Measurements from ENCODE around the gene PARPBP.
"Not testable (repeated sequence)": the region's sequence is repeated elsewhere in the genome, so short reads cannot be mapped to it uniquely, and the experiment has no call there.

PARPBP gene

DNA sequence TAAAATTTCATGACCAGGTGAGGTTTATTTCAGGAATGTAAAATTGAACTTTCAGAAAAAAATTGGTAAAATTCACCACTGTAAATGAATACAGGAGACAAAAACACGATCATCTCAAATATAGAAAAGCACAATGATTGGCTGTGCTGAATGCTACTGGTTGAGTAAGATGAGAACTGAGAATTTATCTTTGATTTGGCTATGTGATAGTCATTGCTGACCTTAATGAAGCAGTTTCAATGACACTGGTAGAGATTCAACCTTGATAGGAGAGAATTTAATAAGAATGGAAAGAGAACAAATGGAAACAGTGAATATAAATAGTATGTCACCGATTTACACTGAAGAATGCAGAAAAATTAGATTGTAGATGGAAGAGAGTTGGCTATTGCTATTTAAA lies 84.0 kb downstream of the PARPBP start:
- Histone ChIP-seq H3K4me1 (ENCODE audit: insufficient read depth, low read length) (no peaks in the 10 kb centered on the region), H3K36me3 (ENCODE audit: insufficient read depth, low read depth, low read length) (peaks cover 32% of the 10 kb centered on the region), H3K27ac (ENCODE audit: low read length) (no peak overlapping the region), H3K9me3 (ENCODE audit: insufficient read depth, low read depth, low read length) (peaks cover 19% of the 10 kb centered on the region), H3K4me3 (ENCODE audit: low read length) (no peak overlapping the region), H3K27me3 (ENCODE audit: insufficient read depth, low read length) (no peaks in the 10 kb centered on the region), H3K9ac (ENCODE audit: low read depth, low read length) (no peak overlapping the region)

DNA sequence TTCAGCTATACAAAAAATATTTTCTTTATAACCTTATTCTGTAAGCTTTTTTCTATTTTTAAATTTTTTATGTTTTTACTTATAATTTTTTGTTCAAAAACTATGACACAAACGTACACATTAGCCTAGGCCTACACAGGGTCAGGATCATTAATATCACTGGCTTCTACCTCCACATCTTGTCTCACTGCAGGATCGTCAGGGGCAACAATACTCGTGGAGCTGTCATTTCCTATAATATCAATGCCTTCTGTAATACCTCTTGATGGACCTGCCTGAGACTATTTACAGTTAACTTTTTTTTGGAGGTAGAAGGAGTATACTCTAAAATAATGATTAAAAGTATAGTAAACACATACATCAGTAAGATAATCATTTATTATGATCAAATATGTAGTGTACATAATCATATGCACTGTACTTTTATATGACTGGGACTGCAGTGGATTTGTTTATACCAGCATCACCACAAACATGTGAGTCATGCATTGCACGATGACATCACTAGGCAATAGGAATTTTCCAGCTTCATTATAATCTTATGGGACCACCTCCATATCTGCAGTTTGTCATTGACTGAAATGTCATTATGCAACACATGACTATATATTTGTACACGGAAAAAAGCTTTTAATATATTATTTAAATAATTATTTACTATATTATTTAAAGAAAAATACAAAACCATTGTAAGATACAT lies 96.2 kb downstream of the PARPBP start:
- no peaks in the 10 kb centered on the region for H3K4me1 ChIP-seq (ENCODE audit: insufficient read depth, low read length)
- no peak overlapping the region for H3K27ac ChIP-seq (ENCODE audit: low read length)
- H3K9me3 ChIP-seq (ENCODE audit: insufficient read depth, low read depth, low read length) = no peaks in the 10 kb centered on the region
- no peak overlapping the region for H3K4me3 ChIP-seq (ENCODE audit: low read length)
- no peaks in the 10 kb centered on the region for H3K27me3 ChIP-seq (ENCODE audit: insufficient read depth, low read length)
- H3K9ac ChIP-seq (ENCODE audit: low read depth, low read length) = no peak overlapping the region
- H3K36me3 ChIP-seq (ENCODE audit: insufficient read depth, low read depth, low read length) = no peaks in the 10 kb centered on the region

DNA sequence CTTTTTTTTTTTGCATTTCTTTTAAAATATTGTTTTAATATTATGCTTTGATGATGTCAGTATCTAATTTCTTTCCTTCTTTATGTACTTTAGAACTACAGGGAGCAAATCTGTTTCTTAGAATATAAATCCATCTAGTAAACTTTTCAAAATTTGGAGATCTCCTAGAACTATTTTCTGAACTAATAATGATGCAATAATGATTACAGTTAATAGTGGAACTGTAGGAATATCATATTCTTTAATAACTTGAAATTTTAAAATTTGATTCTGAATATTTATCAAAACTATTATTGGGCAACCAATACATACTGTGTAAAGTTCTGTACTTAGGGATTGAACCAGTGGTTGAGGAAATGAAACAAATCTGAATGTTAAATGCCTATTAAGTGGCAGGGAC lies 100.8 kb downstream of the PARPBP start:
- H3K27ac ChIP-seq (ENCODE audit: low read length) = no peak overlapping the region
- H3K9me3 ChIP-seq (ENCODE audit: insufficient read depth, low read depth, low read length) = no peaks in the 10 kb centered on the region
- H3K4me3 ChIP-seq (ENCODE audit: low read length) = no peak overlapping the region
- H3K4me1 ChIP-seq (ENCODE audit: insufficient read depth, low read length) = no peaks in the 10 kb centered on the region
- H3K9ac ChIP-seq (ENCODE audit: low read depth, low read length) = no peak overlapping the region
- no peaks in the 10 kb centered on the region for H3K36me3 ChIP-seq (ENCODE audit: insufficient read depth, low read depth, low read length)
- H3K27me3 ChIP-seq (ENCODE audit: insufficient read depth, low read length) = no peaks in the 10 kb centered on the region

DNA sequence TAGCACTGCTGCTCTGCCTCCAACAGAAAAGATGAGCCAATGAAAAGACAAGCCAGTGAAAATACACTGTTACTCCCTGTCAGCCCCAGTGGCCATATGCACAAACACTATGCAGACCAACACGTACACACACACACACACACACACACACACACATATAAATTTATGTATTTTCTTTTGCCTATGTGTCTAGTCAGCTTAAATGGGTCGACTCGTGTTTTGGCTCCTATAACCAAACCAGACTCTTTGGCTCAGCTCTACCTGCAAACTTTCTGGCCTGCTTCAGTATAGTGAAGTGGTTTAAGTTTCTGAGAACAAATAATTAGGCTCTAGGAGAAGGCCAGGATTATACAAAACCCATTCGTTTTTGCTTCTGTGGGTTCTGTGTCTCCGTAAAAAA lies 108.0 kb downstream of the PARPBP start:
- no peaks in the 10 kb centered on the region for H3K27me3 ChIP-seq (ENCODE audit: insufficient read depth, low read length)
- H3K9ac ChIP-seq (ENCODE audit: low read depth, low read length) = no peak overlapping the region
- H3K27ac ChIP-seq (ENCODE audit: low read length) = no peak overlapping the region
- H3K9me3 ChIP-seq (ENCODE audit: insufficient read depth, low read depth, low read length) = no peaks in the 10 kb centered on the region
- H3K36me3 ChIP-seq (ENCODE audit: insufficient read depth, low read depth, low read length) = no peaks in the 10 kb centered on the region
- H3K4me1 ChIP-seq (ENCODE audit: insufficient read depth, low read length) = peaks cover 4% of the 10 kb centered on the region; the same call in 1 of the 2 replicates
- no peak overlapping the region for H3K4me3 ChIP-seq (ENCODE audit: low read length)

DNA sequence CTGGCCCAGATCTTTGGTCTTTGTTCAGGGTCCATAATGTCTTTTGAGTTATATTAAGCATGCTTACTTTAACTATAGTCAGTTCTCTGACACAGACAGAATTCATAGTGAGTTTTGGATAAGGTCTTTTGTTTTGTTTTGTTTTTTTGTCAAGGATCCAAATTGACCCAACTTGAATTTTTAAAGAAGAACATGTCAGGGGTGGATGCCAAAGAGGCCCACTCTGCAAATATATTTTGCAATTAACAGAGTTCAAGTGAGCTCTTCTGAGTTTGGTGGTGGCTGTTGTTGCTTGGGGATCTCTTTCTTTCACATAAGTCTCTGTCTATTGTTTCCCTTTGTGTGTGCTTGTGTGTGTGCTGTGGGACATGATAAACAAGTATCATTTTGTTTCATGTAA lies 112.1 kb downstream of the PARPBP start:
- Histone ChIP-seq H3K9me3 (ENCODE audit: insufficient read depth, low read depth, low read length) (no peaks in the 10 kb centered on the region; the same call in 1 of the 2 replicates), H3K27ac (ENCODE audit: low read length) (no peak overlapping the region), H3K4me3 (ENCODE audit: low read length) (no peak overlapping the region), H3K4me1 (ENCODE audit: insufficient read depth, low read length) (peaks cover 4% of the 10 kb centered on the region), H3K9ac (ENCODE audit: low read depth, low read length) (no peak overlapping the region), H3K36me3 (ENCODE audit: insufficient read depth, low read depth, low read length) (no peaks in the 10 kb centered on the region), H3K27me3 (ENCODE audit: insufficient read depth, low read length) (no peaks in the 10 kb centered on the region)

DNA sequence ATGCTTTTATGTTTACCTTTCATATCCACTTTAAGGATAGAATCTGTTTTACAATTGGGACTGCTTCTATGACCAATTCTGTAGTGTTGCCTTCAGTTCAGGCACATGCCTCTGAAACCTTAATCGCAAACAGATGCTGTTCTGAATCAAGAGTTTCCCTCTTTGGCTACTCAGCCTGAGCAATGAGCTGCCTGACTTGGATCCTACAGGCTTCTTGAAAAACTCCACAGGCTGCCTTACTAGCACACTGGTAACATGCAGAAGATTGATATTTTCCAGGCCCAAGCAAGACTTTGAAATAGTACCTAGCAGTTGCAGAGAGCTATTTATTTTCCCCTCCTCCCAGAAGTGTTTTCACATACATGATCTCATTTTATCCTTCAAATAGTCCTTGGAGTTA lies 112.5 kb downstream of the PARPBP start:
- Histone ChIP-seq H3K36me3 (ENCODE audit: insufficient read depth, low read depth, low read length) (no peaks in the 10 kb centered on the region), H3K9ac (ENCODE audit: low read depth, low read length) (no peak overlapping the region), H3K27ac (ENCODE audit: low read length) (no peak overlapping the region), H3K27me3 (ENCODE audit: insufficient read depth, low read length) (no peaks in the 10 kb centered on the region), H3K4me3 (ENCODE audit: low read length) (no peak overlapping the region), H3K9me3 (ENCODE audit: insufficient read depth, low read depth, low read length) (no peaks in the 10 kb centered on the region; the same call in 1 of the 2 replicates), H3K4me1 (ENCODE audit: insufficient read depth, low read length) (peaks cover 4% of the 10 kb centered on the region)

DNA sequence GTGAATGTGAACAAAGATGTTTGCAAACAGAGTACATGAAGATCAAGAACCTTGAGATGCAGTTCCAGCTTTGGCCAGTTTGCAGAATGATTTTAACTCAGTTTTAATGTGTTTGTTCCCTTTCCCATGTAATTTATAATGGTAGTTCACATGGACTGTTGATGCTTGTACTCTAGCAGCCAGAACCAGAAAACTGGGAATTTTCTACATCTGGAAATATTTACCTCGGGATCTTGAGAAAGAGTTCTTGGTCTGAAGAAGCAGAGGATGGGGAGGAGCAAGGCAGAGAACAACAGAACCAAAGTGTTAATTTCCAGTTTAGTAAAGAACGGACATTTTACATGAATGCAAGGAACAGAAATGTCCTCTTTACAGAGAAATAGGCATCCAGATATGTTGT lies 114.6 kb downstream of the PARPBP start:
- H3K27me3 ChIP-seq (ENCODE audit: insufficient read depth, low read length) = no peaks in the 10 kb centered on the region

DNA sequence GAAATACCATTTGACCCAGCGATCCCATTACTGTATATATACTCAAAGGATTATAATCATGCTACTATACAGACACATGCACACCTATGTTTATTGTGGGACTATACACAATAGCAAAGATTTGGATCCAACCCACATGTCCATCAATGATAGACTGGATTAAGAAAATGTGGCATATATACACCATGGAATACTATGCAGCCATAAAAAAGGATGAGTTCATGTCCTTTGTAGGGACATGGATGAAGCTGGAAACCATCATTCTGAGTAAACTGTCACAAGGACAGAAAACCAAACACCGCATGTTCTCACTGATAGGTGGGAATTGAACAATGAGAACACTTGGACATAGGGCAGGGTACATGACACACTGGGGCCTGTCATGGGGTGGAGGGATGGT lies 120.9 kb downstream of the PARPBP start:
- H3K4me3 ChIP-seq (ENCODE audit: low read length); H3K9ac ChIP-seq (ENCODE audit: low read depth, low read length); H3K36me3 ChIP-seq (ENCODE audit: insufficient read depth, low read depth, low read length); H3K27ac ChIP-seq (ENCODE audit: low read length); H3K27me3 ChIP-seq (ENCODE audit: insufficient read depth, low read length); H3K9me3 ChIP-seq (ENCODE audit: insufficient read depth, low read depth, low read length); H3K4me1 ChIP-seq (ENCODE audit: insufficient read depth, low read length): not testable (repeated sequence)

More for the DNA sequence above, 114.6 kb downstream of the PARPBP start:
- Histone ChIP-seq H3K27ac (ENCODE audit: low read length) (no peak overlapping the region), H3K4me3 (ENCODE audit: low read length) (no peak overlapping the region), H3K36me3 (ENCODE audit: insufficient read depth, low read depth, low read length) (no peaks in the 10 kb centered on the region), H3K9ac (ENCODE audit: low read depth, low read length) (no peak overlapping the region), H3K9me3 (ENCODE audit: insufficient read depth, low read depth, low read length) (no peaks in the 10 kb centered on the region; the same call in 1 of the 2 replicates), H3K4me1 (ENCODE audit: insufficient read depth, low read length) (peaks cover 4% of the 10 kb centered on the region)

Measured in iPS-20b (cell line).